HG03521 (cell line): Measurements from ENCODE around the gene FNDC10.
"Not testable (repeated sequence)": the region's sequence is repeated elsewhere in the genome, so short reads cannot be mapped to it uniquely, and the experiment has no call there.

ENCODE experiments used
- ATAC-seq: cut with Tn5 transposase; IDR thresholded peaks from one replicate; pipeline ENCODE4 v1.9.1; 2021; ENCODE audit warnings: mild to moderate bottlenecking, moderate library complexity; ENCODE audit not compliant: unreplicated experiment

Gene FNDC10

DNA sequence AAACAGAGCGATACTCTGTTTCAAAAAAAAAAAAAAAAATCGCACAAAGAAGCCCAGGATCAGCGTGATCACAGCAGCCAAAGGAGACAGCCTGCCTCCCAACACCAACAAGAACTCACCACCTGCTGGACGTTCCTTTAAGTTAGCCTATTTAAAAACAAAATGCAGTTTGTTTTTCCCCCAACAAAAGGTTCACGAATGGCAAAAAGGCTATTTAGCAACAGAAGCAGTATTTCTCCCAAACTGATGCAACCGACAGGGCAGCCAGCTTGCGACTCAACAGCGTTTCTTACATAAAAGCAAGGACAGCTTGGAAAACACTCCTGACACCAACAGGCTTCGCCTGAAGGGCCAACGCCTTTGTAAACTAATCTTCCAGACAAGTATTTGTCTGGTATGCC is 32.0 kb downstream of the FNDC10 start:
- no peak for ATAC-seq

DNA sequence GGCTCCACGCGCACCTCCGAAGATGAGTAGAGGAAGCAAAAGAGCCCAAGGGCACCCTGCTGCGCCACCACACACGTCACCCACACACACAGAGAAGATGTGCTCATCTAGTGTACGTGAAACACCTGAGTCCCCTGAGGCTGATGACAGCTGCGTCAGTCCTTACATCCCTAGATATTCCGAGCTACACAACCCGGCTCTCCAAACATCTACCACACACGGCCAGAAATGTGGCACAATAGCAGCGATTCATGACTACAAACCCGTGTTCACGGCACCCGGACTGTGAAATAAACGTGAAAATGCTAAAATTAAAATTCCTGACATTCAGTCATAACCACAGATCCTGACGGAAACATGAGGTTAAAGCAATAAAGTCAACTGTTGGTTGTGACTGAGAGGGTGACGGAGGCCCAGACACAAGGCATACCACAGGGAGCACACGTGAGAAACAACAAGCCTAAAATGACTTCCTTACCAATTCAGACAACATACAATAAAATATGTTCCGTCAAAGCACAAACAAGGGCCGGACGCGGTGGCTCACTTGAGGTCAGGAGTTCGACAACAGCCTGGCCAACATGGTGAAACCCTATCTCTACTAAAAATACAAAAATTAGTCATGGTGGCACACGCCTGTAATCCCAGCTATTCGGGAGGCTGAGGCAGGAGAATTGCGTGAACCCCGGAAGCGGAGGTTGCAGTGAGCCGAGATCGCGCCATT is 32.6 kb downstream of the FNDC10 start:
- no peak for ATAC-seq

DNA sequence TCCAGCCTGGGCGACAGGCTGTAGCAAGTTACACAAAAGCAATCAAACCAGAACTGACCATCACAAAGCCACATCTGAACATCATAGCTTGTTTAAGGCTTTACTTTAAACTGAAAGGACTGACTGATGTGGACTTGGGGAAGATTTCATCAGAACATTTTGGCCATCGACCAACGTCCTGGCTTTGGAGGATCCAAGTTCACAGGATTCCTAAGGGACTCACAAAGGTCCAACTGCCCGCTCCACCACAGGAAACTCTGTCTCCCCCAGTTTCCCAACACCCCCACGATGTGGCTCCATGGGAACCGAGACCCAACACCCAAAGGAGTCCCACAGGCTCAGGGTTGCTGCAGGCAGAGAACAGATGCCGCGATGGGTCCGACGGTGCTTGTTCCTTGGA is 34.6 kb downstream of the FNDC10 start:
- ATAC-seq, result no peak

DNA sequence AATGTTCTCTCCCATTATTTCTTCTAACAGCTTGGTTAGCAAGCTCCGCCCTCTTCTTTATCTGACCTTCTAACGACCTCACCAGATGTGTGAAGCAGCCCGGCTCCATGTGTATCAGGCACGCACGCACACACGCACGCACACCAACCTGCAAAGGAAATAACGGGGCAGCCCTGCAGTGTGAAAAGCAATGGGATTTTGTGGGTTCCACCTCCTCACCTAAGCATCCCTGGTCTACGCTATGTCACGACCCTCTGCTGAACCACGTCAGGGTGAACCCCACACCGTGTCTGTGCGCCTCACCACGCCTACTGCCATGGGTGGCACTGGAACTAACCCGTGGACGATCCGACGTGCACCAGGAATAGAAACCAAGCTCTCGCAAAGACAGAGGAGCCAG is 35.7 kb downstream of the FNDC10 start:
- ATAC-seq, result no peak

DNA sequence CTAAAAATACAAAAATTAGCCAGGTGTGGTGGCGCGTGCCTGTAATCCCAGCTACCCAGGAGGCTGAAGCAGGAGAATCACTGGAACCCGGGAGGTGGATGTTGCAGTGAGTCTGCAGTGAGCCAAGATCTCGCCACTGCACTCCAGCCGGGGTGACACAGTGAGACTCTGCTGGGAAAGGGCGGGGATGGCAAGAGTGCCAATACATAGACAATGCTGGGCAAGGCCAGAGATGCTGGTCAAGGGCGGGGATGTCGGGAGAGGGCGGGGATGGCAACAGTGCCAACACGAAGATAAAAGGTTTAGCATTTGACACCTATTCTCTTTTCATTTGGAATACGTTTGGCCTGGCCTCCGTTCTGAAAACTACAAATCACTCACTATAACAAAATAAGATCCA is 36.2 kb downstream of the FNDC10 start:
- ATAC-seq, result no peak

DNA sequence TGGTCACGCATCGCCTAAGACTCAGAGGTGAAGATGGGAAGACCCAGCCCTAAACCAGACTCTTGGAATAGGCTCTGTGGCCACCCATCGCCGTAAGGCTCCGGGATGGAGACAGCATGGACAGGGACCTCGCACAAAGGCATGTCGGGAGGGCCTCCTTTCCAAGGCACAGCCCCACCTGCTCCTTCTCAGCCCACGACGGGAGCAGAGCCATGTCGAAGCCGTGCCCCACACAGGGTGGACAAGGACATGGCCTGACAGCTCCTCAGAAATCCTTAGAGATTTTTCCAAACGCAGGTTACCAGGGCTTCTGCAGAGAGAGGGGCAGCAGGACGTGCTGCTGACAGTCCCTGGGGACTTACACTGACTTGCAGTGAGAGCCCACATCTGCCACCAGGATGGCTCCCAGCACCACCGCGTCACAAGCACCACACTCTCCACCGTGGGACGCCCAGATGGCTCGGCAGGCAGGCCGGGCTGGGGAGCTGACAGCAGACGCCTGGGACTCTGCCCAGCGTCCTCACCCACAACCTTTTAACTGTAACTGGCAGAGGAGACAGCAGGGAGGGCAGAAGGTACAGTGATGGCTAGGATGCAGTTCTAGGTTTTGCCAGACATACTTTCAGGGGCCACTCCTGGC is 37.3 kb downstream of the FNDC10 start:
- ATAC-seq, result no peak

DNA sequence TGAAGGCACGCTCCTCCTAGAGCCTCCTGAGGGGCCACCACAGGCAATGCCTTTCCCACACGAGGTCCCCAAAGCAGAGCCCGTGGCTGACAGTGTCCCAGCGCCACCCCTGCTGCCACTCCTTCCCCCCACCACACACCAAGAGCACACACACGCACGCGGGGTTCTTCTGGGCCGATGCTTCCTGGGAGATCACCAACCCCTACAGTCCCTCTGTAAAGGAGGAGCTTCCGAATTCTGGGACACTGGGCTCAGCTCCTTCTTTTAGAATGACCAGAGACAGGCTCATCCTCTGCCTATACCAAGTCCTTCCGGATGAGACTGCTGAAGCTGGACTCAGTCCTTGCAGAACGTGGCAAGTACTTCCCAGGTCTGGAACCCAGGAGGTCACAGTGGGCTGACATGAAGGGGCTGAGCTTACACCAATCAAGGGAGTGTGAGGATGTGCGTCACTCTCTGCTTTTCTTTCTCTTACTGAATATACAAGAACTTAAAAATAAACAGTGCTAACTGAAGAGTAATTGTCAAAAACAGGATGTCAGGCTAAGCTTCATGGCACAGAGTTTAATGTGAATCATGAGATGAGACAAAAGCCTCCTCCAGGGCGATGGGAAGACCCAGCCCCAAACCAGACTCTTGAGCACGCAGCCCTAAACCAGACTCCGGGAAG is 38.0 kb downstream of the FNDC10 start:
- ATAC-seq, result no peak

DNA sequence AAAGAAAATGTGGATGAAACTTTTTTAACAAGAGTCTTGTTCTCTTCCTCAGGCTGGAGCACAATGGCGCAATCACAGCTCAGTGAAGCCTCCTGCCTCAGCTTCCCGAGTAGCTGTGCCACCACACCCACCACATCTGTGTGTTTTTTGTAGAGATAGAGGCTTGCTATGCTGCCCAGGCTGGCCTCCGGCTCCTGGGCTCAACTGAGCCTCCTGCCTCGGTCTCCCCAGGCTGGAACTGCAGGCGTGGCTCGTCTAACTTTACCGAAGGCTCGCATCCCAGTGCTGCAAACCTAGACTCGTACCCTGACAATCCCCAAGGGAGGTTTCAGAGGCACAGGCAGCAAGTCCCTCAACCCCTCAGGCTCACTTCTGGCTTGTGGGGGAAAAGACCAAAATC is 39.8 kb downstream of the FNDC10 start:
- ATAC-seq, result no peak

DNA sequence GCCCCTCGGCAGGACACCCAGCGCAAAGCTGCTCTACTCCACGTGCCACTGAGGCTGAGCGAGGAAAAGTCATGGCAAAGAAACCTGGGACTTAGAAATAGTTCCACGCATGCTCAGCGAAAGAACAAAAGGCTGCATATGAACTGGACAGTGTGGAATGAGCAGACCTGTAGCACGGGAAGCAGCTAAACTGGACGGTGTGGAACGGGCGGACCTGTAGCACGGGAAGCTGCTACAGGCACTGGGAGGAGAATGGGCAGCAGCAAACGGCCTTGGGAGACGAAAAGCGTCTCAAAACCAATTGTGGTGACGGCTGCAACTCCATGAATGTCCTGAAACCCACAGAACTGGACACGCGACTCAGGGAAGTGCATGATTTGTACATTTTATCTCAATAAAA is 40.9 kb downstream of the FNDC10 start:
- ATAC-seq, result no peak

DNA sequence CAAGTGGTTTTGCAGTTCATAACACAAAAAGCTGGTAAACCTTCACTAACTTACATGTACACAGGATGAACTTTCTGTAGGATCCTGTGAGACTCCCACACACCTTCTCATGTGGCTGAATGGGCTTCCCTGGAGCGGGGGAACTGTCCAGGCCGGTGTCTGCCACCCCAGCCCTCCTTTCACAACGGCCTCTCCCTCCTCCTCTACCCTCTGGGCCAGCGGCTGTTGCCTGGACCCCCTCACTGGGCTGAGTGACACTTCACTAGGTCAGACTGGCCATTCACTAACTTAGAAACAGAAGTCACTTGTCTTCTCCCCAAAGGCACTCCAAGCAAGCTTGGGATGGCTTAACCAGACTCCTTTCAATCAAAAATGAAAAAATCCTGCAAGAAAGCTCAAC is 41.3 kb downstream of the FNDC10 start:
- ATAC-seq, result no peak

DNA sequence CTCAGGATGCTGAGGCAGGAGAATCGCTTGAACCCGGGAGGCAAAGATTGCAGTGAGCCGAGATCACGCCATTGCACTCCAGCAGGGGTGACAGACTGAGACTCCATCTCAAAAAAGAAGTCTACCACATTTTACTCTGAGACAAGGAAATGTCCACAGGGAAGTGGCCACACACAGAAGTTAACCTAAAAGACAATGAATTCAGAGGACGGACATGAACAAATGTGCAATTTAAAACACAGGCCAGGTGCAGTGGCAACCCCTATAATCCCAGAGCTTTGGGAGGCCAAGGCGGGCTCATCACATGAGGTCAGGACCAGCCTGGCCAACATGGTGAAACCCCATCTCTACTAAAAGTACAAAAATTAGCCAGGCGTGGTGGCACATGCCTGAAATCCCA is 42.2 kb downstream of the FNDC10 start:
- ATAC-seq, result not testable (repeated sequence)

DNA sequence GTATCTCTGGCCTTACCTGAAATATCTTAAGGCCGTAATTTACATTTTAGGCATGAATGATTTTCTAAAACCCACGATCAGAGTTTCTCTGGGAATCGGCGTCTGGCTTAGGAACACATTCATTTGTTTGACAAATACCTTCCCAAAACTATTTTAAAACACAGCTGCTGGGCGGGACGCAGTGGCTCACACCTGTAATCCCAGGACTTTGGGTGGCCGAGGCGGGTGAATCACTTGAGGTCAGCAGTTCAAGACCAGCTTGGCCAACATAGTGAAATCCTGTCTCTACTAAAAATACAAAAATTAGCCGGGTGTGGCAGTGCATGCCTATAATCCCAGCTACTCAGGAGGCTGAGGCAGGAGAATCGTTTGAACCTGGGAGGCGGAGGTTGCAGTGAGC is 43.0 kb downstream of the FNDC10 start:
- ATAC-seq, result not testable (repeated sequence)

DNA sequence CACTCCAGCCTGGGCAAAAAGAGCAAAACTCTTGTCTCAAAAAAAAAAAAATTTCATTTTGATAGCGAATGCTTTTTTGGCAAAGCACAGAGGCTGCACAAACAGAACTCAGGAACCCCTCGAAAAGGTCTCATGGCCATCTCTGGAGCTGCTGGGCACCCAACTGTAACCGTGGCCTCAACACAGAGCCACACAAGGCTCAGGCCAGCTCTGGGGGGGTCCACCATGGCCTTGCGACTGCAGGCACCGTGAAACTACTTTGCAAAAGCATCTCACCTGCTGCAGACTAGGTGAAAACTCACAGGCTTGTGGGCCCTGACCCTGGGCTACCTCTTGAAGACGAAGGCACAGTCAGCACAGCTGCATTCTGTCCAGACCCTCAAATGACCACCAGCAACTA is 43.4 kb downstream of the FNDC10 start:
- no peak for ATAC-seq

DNA sequence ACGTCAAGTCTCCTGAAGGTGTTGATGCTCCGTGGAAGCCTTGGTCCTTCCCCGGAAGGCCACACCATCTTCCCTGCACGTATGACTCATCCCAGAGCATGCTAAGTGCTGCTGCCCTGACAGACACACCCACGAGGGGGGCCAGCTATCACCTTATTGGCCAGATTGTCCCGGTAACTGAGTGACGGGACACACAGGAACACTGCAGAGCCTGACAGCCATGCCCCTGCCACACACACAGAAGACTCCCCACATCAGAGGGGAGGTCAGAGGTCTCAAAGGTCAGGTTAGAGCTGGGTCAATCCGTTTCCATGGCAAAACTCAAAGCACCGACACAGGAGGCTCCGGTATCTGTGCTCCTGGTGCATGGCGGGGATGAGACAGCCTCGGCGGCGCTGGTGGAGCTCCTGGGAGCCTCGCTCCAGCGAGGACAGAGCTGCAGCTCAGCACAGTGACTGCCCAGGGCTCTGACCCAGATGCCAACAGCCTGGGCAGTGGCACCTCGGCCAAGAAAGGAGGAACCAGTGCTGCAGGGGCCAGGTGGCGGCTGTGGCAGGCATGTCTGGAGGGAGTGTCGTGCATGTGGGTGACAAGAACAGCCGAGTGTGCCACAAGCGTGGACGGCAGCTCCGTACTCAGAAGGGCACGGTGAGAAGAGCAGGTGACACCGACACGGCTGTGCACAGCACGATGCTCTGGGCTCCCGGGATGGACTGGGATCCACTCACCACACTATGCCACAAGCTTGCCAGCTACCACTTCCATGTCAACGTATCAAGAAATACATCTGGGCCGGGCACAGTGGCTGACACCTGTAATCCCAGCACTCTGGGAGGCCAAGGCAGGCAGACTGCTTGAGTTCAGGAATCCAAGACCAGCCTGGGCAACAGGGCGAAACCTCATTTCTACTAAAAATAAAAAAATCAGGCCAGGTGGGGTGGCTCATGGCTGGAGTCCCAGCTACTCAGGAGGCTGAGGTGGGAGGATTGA is 44.7 kb downstream of the FNDC10 start:
- ATAC-seq, result no peak

DNA sequence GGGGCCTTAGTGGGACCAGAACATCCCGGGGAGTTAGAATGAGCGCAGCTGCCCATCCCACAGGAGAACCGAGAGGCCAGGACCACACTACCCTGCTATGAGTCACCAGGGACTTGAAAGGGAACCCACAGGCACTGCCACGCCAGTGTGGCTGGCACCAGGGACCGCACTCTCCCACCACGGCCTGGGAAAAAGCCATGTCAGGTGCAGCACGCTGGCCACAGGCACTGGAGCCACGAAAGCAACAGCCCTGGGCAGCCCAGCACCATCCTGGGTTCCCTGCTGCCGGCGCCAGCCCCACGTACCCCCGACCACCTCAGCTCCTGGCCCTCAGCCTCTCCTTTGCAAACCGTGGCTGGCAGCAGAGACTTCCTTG is 45.4 kb downstream of the FNDC10 start:
- ATAC-seq, result no peak

DNA sequence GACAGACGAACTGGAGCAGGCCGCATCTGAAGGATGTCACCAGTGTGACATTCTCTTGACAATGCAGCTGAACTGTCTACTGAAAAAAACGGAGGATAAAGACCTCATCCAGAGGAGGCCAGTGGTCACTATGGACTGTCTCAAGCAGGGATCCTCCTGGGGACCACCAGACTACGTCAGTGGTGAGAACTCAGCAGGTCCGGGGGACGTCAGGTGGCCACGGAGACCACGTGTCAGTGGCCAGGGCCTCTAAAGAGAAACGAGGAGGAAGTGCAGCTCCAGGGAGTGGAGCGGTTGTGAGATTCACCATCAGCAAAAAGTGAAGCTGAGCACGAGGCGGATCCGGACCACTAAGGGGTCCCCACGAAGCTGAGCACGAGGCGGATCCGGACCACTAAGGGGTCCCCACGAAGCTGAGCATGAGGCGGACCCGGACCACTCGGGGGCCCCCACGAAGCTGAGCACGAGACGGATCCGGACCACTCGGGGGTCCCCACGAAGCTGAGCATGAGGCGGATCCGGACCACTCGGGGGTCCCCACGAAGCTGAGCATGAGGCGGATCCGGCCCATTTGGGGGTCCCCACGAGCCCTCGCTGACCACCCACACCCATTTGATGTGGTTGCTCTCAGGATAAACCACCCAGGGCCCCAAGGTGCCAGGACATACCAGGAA is 46.0 kb downstream of the FNDC10 start:
- no peak for ATAC-seq

DNA sequence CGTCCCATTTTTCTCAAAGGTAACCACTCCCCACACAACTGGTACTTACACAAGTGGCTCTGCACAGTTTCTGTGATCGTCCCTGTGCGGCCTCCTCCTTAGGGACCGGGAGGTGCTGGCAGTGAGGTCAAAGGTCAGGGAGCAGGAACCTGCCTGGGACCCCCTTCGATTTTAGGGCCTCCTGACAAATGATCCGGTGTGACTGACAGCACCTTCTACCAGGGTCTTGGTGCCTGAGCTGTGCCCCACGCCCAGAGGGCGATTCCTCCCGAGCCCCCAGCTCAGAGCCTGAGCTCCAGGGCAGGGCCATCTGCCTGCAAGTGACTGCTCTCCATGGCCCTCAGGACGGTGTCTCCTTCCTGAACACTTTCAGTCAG is 47.7 kb downstream of the FNDC10 start:
- no peak for ATAC-seq

DNA sequence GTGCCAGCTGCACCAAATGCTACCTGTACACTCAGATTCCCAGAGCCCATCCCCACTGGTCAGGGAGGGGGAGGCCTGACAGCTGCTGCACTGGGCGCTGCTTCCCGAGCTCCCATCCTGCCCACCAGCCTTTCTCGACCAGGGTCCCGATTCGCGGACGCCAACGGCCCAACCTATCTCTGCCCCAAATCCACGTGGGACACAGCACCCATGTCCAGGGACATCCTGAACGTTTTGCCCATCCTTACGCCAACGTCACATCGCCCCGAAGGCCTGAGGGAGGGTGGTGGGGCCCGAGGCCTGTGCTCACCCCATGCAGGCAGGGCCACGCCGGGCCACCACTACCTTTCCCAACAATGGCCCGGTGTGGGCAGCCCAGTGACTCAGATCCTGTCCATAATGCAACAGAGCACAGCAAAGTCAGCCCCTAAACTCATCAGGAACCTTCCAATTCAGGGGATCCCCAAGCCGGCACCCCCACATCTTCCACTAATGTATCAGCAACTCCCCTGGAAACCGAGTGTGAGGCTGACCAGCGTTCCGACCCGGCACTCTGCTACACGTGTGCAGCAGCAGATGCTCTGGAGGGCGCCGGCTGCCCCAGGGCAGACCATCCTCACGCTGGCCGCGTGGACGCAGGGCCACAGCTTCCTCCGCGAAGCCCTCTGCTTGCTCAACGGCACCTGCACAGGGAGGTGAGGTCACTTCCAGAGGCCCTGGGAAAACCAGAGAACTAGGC is 48.2 kb downstream of the FNDC10 start:
- ATAC-seq, result no peak

DNA sequence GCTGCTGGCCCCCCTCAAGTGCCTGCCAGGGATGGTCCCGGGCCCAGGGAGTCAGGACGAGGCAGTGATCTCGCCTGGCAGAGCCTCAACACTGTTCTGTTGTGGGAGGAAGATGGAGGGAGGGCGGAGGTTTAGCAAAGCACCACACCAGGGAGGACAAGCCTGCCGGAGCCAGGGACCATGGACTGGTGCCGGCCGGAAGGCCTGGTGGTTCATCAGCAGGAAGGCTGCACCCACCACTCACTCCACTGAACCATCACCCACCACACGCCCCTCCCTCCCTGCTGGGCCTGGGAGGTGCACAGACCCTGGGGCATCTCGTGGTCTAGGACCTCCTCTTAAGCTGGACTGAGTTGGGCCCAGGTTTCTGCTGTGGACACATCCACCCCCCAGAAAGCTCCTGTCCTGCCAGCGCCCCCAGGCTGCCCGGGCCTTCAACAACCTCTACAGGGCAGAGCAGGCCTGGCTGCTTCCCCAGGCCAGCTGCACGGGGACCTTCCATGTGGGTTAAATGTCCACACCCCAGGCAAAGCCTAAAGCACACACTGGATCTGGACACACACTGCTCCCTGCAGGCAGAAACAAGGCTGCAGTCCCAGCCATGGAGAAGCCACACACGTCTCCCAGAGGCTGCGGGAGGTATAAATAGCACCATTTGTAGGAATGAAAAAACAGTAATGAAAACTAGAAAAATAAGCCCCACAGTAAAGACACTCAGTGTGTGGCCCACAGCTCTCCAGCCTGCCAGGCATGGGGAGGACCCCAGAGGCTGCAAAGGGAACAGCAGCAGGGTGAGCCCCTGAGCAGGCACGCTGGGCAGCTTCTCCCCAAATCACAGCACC is 49.1 kb downstream of the FNDC10 start:
- ATAC-seq, result no peak
